RWPE1 (cell line): ENCODE measurements around the gene CELF3.

Experiments
- CTCF ChIA-PET: fragments of 350-600 bp; sonication (Branson Sonifier 250); formaldehyde crosslinking; extraction: SDS; loops from one replicate; lab custom pipeline; 2021; lab: Yijun Ruan, JAX
- POLR2A ChIA-PET: fragments of 400-600 bp; formaldehyde crosslinking; extraction: SDS; loops from one replicate; lab custom pipeline; 2020; ENCODE audit warnings: antibody characterized with exemption; ENCODE audit not compliant: low non-redundant PET; lab: Yijun Ruan, JAX
- DNase-seq: peaks from one replicate; pipeline ENCODE4 v3.0.0; 2012; ENCODE audit warnings: low spot score
- H3K27ac ChIP-seq: fragments of 450-650 bp; 2 replicates; pipeline ENCODE4 v1.5.1; 2017
- CTCF ChIP-seq: fragments of 450-650 bp; conservative IDR thresholded peaks from 2 replicates; pipeline ENCODE4 v1.5.1; 2017; ENCODE audit warnings: low read depth, mild to moderate bottlenecking

The CELF3 gene

DNA sequence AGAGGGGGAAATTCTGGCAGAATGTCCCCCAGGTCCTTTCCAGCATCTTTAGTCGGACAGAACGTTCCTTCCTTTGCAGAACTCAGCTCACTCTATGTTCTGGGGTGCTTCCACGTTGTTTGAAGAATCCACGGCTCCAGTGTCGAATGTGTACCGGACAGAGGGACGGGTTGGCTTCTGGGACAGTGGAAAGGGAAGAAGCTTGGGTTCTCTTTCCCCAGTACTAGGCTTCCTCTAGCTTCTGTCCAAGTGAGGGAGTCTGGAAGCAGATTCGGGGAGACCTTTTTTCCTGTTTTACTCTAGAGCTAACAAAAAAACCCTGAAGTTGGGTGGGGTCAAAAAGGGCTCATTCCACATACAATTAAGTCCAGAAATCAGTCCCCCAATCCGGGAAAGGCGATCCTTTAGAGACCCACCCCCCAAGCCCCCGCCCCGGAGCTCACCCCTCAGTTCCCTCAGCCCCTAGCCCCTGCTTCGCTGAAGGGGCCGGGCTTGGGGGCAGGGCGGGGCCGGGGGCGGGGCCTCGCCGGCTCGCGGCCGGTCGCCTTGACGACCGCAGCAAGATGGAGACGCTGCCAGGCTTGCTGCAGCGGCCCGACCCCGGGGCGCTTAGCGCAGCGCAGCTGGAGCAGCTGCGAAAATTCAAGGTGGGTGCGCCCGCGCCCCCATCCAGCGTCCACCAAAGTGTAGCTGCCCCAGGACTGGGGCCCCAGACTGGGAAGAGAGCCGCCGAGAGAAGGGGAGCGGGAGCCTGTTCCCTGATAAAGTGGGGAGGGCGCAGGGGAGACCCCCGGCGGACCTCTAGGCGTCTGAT lies 4.6 kb upstream of the CELF3 start, which contains the start of gene RIIAD1:
TSS of gene RIIAD1 (plus strand) at position 549 of the 814 bp plus-strand sequence. CDS start at position 564, 15 bp downstream.
- no peak; the same call in 1 of the 2 replicates for TF ChIP-seq CTCF
- H3K27ac ChIP-seq, result no peak within 1 kb of the TSS
- DNase-seq, result peak; percentile 42
- ChIA-PET CTCF (interaction anchor here (0.5 to 1.3 kb wide), 3 partner anchors 13 to 860 kb away, joined by 3 to 6 read pairs (median 3); no protein-coding TSS in a partner anchor), POLR2A (no interaction called here)

- no peak for DNase-seq
- no peak for TF ChIP-seq CTCF
- ChIA-PET CTCF (interaction anchor here (0.5 to 1.3 kb wide), 2 partner anchors 14 to 96 kb away, joined by 3 to 6 read pairs; no protein-coding TSS in a partner anchor), POLR2A (no interaction called here)
- no peak overlapping the region for H3K27ac ChIP-seq
Observed at GRCh38 chr1:151720554-151720953, 4.0 kb upstream of the CELF3 start.

DNA sequence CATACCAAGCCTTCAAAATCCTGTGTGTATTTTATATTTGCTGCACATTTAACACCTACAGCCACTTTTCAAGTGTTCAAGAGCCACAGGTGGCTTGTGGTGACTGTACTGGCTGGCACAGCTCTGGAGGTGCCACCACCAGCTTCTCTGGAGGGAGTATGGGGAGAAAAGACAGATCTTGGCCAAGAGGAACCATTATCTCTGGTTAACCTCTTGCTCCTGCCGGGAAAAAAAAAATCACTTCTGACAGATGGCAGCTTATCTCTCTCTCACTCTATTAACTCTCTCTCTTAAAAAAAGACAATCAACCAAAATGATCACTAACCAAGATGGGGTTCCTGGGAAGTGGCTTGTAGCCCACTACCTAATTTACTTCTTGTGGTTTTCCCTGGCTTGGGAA lies 3.5 kb upstream of the CELF3 start:
- TF ChIP-seq CTCF, result no peak
- ChIA-PET CTCF (interaction anchor here (1.3 kb wide), 1 partner anchor 14 kb away, joined by 6 read pairs; no protein-coding TSS in a partner anchor), POLR2A (no interaction called here)
- DNase-seq, result no peak
- H3K27ac ChIP-seq, result no peak overlapping the region

DNA sequence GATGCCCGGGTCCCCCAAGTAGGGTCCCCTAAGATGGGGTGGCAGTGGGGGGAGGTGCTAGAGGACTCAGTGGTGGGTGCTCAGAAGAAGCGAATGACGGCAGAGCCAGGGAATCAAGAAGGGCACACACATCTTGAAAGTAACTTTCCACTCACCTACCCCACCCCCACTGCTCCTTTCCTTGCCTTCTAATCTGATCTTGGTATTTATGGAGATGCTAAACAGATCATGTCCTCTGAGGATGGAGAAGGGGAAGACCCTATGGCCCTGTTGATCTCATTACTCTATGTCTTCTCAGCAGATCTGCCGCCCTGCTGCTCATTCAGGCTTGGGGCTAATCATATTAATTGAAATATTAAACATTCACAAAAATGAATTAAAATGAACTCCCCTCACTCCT lies 2.1 kb upstream of the CELF3 start:
- POLR2A ChIA-PET, result no interaction called here
- DNase-seq, result no peak
- H3K27ac ChIP-seq, result no peak overlapping the region
- no peak for TF ChIP-seq CTCF
- CTCF ChIA-PET, result no interaction called here

- POLR2A ChIA-PET, result no interaction called here
- DNase-seq, result no peak
- H3K27ac ChIP-seq, result no peak overlapping the region
- no peak for TF ChIP-seq CTCF
- CTCF ChIA-PET, result interaction anchor here (1.8 kb wide), 1 partner anchor 17 kb away, joined by 5 read pairs; no protein-coding TSS in a partner anchor
Observed at GRCh38 chr1:151718011-151718431, 1.4 kb upstream of the CELF3 start.

DNA sequence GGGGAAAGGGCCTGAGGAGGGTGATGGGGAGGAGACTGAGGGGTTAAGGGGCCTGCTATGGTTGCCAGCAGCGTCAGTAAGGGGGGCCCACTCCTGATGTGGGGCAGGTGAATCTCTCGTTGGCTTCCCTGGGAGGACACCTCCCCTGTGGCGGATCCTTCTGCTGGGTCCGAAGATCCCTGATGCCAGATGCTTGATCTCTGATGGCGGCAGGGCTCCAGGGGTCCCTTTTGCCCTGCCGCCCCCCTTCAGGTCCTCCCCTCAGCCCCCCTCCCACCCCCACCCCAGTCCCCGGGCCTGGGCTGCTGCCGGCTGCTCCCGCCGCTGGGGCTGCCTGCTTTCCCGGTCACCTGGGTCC lies 219 bp downstream of the CELF3 start:
- TF ChIP-seq CTCF, result no peak
- H3K27ac ChIP-seq, result no peak overlapping the region
- ChIA-PET POLR2A (no interaction called here), CTCF (interaction anchor here (1.8 kb wide), 1 partner anchor 18 kb away, joined by 5 read pairs; no protein-coding TSS in a partner anchor)
- no peak for DNase-seq
